Nephron (organoid): ENCODE data around the gene MYBPC2.
A peak's percentile ranks its signal among the peaks of the same experiment; 100 is the strongest.

Experiments
- H3K27ac Mint-ChIP-seq, 3 experiments: 2 replicates each; pipeline ENCODE4 v1.8.0; 2020; ENCODE audit warnings: mixed read lengths in 3 of 3, mild to moderate bottlenecking in 2 of 3, moderate library complexity in 1 of 3
- H3K27me3 Mint-ChIP-seq: 2 replicates; pipeline ENCODE4 v1.8.0; 2021; ENCODE audit warnings: low read depth, mild to moderate bottlenecking, moderate library complexity, mixed read lengths
- H3K36me3 Mint-ChIP-seq: 2 replicates; pipeline ENCODE4 v1.8.0; 2020; ENCODE audit warnings: low read depth, mixed read lengths
- H3K4me1 Mint-ChIP-seq: 2 replicates; pipeline ENCODE4 v1.8.0; 2020; ENCODE audit warnings: mixed read lengths
- H3K4me3 Mint-ChIP-seq, 3 experiments: 2 replicates each; pipeline ENCODE4 v1.8.0; 2020; ENCODE audit warnings: mild to moderate bottlenecking in 3 of 3, mixed read lengths in 3 of 3, moderate library complexity in 2 of 3
- H3K9me3 Mint-ChIP-seq: 2 replicates; pipeline ENCODE4 v1.8.0; 2020; ENCODE audit warnings: mixed read lengths
- CTCF ChIP-seq, 3 experiments: fragments of 200-600 bp; sonication (generic); IDR thresholded peaks; one replicate each; pipeline ENCODE4 v1.5.0; 2021; ENCODE audit warnings: antibody characterized with exemption in 3 of 3; ENCODE audit not compliant: unreplicated experiment in 3 of 3

The MYBPC2 gene

GRCh38 chr19:50455992-50456391, 23.3 kb downstream of the MYBPC2 start:
- H3K27me3 Mint-ChIP-seq = peaks cover 10% of the 10 kb centered on the region
- no peak overlapping the region for H3K27ac Mint-ChIP-seq
- no peak for TF ChIP-seq CTCF (IDR thresholded peaks at IDR 0.05; ENCODE audit: unreplicated experiment in 3 of 3)
- peaks cover 6% of the 10 kb centered on the region for H3K4me1 Mint-ChIP-seq
- no peaks in the 10 kb centered on the region for H3K36me3 Mint-ChIP-seq
- H3K4me3 Mint-ChIP-seq = no peak overlapping the region
- peaks cover 2% of the 10 kb centered on the region for H3K9me3 Mint-ChIP-seq

GRCh38 chr19:50457300-50457699, 24.6 kb downstream of the MYBPC2 start:
- Mint-ChIP-seq H3K36me3 (no peaks in the 10 kb centered on the region), H3K27me3 (peaks cover 10% of the 10 kb centered on the region), H3K4me3 (no peak overlapping the region), H3K27ac (no peak overlapping the region), H3K9me3 (peaks cover 2% of the 10 kb centered on the region), H3K4me1 (peaks cover 10% of the 10 kb centered on the region)
- no peak for TF ChIP-seq CTCF (IDR thresholded peaks at IDR 0.05; ENCODE audit: unreplicated experiment in 3 of 3)

- peaks cover 10% of the 10 kb centered on the region for H3K27me3 Mint-ChIP-seq
- peaks cover 2% of the 10 kb centered on the region for H3K9me3 Mint-ChIP-seq
- peaks cover 10% of the 10 kb centered on the region for H3K4me1 Mint-ChIP-seq
- H3K4me3 Mint-ChIP-seq = no peak overlapping the region
- TF ChIP-seq CTCF (IDR thresholded peaks at IDR 0.05; ENCODE audit: unreplicated experiment in 3 of 3) = no peak
- H3K27ac Mint-ChIP-seq = no peak overlapping the region
- H3K36me3 Mint-ChIP-seq = no peaks in the 10 kb centered on the region
These were observed 25.8 kb downstream of the MYBPC2 start for GRCh38 chr19:50458396-50459066.

- no peak overlapping the region for H3K4me3 Mint-ChIP-seq
- peaks cover 10% of the 10 kb centered on the region for H3K4me1 Mint-ChIP-seq
- peaks cover 2% of the 10 kb centered on the region for H3K9me3 Mint-ChIP-seq
- H3K36me3 Mint-ChIP-seq = no peaks in the 10 kb centered on the region
- peaks cover 13% of the 10 kb centered on the region for H3K27me3 Mint-ChIP-seq
- H3K27ac Mint-ChIP-seq = no peak overlapping the region
- no peak for TF ChIP-seq CTCF (IDR thresholded peaks at IDR 0.05; ENCODE audit: unreplicated experiment in 3 of 3)
These were observed 26.4 kb downstream of the MYBPC2 start for GRCh38 chr19:50459067-50459456.

- Mint-ChIP-seq H3K36me3 (no peaks in the 10 kb centered on the region), H3K27me3 (peaks cover 13% of the 10 kb centered on the region), H3K9me3 (peaks cover 2% of the 10 kb centered on the region), H3K4me3 (no peak overlapping the region), H3K27ac (no peak overlapping the region), H3K4me1 (peaks cover 10% of the 10 kb centered on the region)
- TF ChIP-seq CTCF (IDR thresholded peaks at IDR 0.05; ENCODE audit: unreplicated experiment in 3 of 3) = no peak
These were observed 26.9 kb downstream of the MYBPC2 start for GRCh38 chr19:50459638-50460037.

GRCh38 chr19:50460161-50460765, 27.6 kb downstream of the MYBPC2 start:
- no peaks in the 10 kb centered on the region for H3K36me3 Mint-ChIP-seq
- H3K4me3 Mint-ChIP-seq = no peak overlapping the region
- peaks cover 13% of the 10 kb centered on the region for H3K27me3 Mint-ChIP-seq
- peaks cover 10% of the 10 kb centered on the region for H3K4me1 Mint-ChIP-seq
- peaks cover under 1% of the 10 kb centered on the region for H3K9me3 Mint-ChIP-seq
- no peak for TF ChIP-seq CTCF (IDR thresholded peaks at IDR 0.05; ENCODE audit: unreplicated experiment in 3 of 3)
- H3K27ac Mint-ChIP-seq = peak overlapping the region; percentile 47 to 60 (median 57)
